RWPE2 (cell line): ENCODE data around the gene WIPF2.
"Not testable (repeated sequence)": the region's sequence is repeated elsewhere in the genome, so short reads cannot be mapped to it uniquely, and the experiment has no call there.

ENCODE experiments used
- ATAC-seq: fragments of 200-7000 bp; cut with Tn5 transposase; 3 replicates; pipeline ENCODE4 v1.9.1; 2021; ENCODE audit warnings: low read depth
- DNase-seq: peaks from one replicate; pipeline ENCODE4 v3.0.0-alpha.2; 2020; ENCODE audit warnings: low spot score
- H3K27ac ChIP-seq: fragments of 450-650 bp; 2 replicates; pipeline ENCODE4 v1.5.1; 2017; ENCODE audit warnings: mild to moderate bottlenecking; ENCODE audit not compliant: poor library complexity, severe bottlenecking
- H3K27me3 ChIP-seq: fragments of 250-450 bp; sonication (Bioruptor Pico); 2 replicates; pipeline ENCODE4 v1.5.1; 2021; ENCODE audit warnings: mild to moderate bottlenecking, moderate library complexity; ENCODE audit not compliant: insufficient read depth, poor library complexity, severe bottlenecking
- H3K36me3 ChIP-seq: fragments of 250-450 bp; sonication (Bioruptor Pico); 2 replicates; pipeline ENCODE4 v1.5.1; 2020; ENCODE audit warnings: low read depth, mild to moderate bottlenecking, moderate library complexity
- H3K4me1 ChIP-seq: fragments of 250-450 bp; sonication (Bioruptor Pico); 2 replicates; pipeline ENCODE4 v1.5.1; 2021; ENCODE audit warnings: mild to moderate bottlenecking, moderate library complexity; ENCODE audit not compliant: insufficient read depth, poor library complexity, severe bottlenecking
- H3K4me3 ChIP-seq: fragments of 250-450 bp; sonication (Bioruptor Pico); 2 replicates; pipeline ENCODE4 v1.5.1; 2021; ENCODE audit warnings: mild to moderate bottlenecking, moderate library complexity; ENCODE audit not compliant: severe bottlenecking
- H3K9me3 ChIP-seq: fragments of 250-450 bp; sonication (Bioruptor Pico); 2 replicates; pipeline ENCODE4 v1.5.1; 2021; ENCODE audit warnings: mild to moderate bottlenecking, moderate library complexity; ENCODE audit not compliant: severe bottlenecking
- TF ChIP-seq, protein P1 (sequence below): fragments of 450-650 bp; IDR thresholded peaks from one replicate; pipeline ENCODE4 v1.5.1; 2017; ENCODE audit warnings: mild to moderate bottlenecking, moderate library complexity; ENCODE audit not compliant: poor library complexity, severe bottlenecking

The WIPF2 gene

GRCh38 chr17:40198576-40198975, 20.5 kb upstream of the WIPF2 start:
- ATAC-seq, result no peak
- Histone ChIP-seq H3K9me3 (no peaks in the 10 kb centered on the region), H3K4me3 (no peak overlapping the region), H3K27me3 (no peaks in the 10 kb centered on the region), H3K4me1 (peaks cover 9% of the 10 kb centered on the region), H3K36me3 (no peaks in the 10 kb centered on the region), H3K27ac (no peak overlapping the region)
- TF ChIP-seq, protein P1, sequence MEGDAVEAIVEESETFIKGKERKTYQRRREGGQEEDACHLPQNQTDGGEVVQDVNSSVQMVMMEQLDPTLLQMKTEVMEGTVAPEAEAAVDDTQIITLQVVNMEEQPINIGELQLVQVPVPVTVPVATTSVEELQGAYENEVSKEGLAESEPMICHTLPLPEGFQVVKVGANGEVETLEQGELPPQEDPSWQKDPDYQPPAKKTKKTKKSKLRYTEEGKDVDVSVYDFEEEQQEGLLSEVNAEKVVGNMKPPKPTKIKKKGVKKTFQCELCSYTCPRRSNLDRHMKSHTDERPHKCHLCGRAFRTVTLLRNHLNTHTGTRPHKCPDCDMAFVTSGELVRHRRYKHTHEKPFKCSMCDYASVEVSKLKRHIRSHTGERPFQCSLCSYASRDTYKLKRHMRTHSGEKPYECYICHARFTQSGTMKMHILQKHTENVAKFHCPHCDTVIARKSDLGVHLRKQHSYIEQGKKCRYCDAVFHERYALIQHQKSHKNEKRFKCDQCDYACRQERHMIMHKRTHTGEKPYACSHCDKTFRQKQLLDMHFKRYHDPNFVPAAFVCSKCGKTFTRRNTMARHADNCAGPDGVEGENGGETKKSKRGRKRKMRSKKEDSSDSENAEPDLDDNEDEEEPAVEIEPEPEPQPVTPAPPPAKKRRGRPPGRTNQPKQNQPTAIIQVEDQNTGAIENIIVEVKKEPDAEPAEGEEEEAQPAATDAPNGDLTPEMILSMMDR, result no peak
- no peak for DNase-seq

GRCh38 chr17:40203131-40203530, 16.0 kb upstream of the WIPF2 start:
- Histone ChIP-seq H3K9me3 (no peaks in the 10 kb centered on the region), H3K36me3 (no peaks in the 10 kb centered on the region), H3K27me3 (no peaks in the 10 kb centered on the region), H3K4me3 (no peak overlapping the region), H3K4me1 (no peaks in the 10 kb centered on the region), H3K27ac (no peak overlapping the region)
- ATAC-seq (no peak), DNase-seq (no peak)
- TF ChIP-seq, protein P1, result no peak

- H3K9me3 ChIP-seq, H3K36me3 ChIP-seq, H3K4me3 ChIP-seq, H3K27me3 ChIP-seq, H3K4me1 ChIP-seq, DNase-seq, ATAC-seq, H3K27ac ChIP-seq: not testable (repeated sequence)
Observed at GRCh38 chr17:40206193-40206592, 12.9 kb upstream of the WIPF2 start.

DNA sequence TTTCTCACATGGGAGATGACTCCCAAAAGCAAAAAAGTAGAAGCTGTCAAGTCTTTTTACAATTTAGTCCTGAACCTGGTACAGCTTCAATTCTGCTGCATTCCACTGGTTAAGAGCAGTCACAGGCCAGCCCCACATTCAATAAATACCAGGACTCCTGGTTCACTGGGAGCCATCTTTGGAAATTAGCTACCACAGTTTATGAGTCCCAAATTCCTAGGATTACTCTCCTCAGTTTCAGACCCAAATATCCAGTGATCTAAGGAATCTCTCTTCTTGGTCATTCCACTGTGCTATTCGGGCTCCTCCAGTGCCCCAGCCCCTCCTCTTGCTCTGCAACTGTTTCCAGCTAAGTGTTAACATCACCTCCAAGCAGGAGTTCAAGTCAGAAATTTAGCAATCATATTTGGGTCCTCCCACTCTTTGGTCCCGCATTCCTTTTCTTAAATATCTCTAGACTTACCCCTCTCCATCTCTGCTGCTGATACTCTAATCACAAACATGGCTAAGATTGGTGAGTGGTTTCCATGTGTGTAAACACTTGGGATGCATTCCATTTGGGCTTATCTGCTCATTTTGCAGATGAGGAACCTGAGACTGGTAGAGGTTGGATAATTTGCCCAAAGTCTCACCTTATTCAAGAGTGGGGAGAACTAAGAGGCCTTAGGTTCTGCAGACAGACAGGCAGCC, 9.6 kb upstream of the WIPF2 start:
- Histone ChIP-seq H3K36me3 (no peaks in the 10 kb centered on the region), H3K27ac (no peak overlapping the region), H3K4me3 (no peak overlapping the region), H3K27me3 (no peaks in the 10 kb centered on the region), H3K4me1 (no peaks in the 10 kb centered on the region), H3K9me3 (no peaks in the 10 kb centered on the region)
- no peak for DNase-seq
- no peak for ATAC-seq
- TF ChIP-seq, protein P1, result no peak

DNA sequence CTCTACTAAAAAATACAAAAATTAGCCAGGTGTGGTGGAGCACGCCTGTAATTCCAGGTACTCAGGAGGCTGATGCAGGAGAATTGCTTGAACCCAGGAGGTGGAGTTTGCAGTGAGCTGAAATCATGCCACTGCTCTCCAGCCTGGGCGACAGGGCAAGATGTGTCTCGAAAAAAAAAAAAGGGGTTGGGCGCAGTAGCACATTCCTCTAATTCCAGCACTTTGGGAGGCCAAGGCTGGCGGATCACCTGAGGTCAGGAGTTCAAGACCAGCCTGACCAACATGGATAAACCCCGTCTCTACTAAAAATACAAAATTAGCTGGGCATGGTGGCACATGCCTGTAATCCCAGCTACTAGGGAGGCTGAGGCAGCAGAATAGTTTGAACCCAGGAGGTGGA, 5.2 kb upstream of the WIPF2 start:
- not testable (repeated sequence) for H3K36me3 ChIP-seq, H3K4me3 ChIP-seq, H3K27me3 ChIP-seq, H3K4me1 ChIP-seq, DNase-seq, H3K27ac ChIP-seq, ATAC-seq, H3K9me3 ChIP-seq

DNA sequence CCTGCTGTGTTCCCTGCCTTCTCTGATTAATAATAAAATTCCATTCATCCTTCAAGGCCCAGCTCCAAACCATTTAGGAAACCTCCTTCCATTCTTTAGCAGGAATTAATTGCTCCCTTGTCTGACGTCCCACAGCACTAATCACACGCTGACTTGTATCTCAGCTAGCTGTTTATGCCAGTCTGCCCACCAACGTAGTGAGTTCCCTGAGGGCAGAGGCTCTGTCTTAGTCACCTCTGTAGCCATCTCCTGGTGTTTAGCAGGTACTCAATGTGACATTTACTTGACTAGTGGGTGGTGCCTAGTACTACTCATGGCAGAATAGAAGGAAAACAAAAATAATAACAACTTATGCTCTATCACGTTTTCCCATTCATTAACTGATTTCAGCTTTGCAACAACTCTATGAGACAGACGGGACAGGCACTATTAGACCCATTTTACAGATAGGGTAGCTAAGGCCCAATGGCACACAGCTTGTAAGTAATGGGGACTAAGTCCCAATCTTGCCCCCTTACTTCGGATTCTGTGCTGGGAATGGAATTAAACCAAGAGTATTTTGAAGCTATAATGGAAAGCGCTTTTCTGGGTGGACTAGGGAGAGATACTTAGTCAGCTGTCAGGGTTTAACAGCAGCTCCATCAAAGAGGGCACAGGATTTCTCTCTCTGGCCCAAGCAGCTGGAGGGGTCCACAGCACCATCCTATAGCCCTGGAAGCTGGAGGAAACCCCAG, 931 bp upstream of the WIPF2 start:
- no peak overlapping the region for H3K4me3 ChIP-seq
- TF ChIP-seq, protein P1, result no peak

More for the DNA sequence above, 931 bp upstream of the WIPF2 start:
- no peaks in the 10 kb centered on the region for H3K9me3 ChIP-seq
- H3K4me1 ChIP-seq, result no peaks in the 10 kb centered on the region
- ATAC-seq (no peak), DNase-seq (no peak)
- H3K36me3 ChIP-seq, result no peaks in the 10 kb centered on the region
- H3K27me3 ChIP-seq, result no peaks in the 10 kb centered on the region
- peak overlapping the region; percentile 69 for H3K27ac ChIP-seq
